ENCODE measurements around the gene PELI2.

The PELI2 gene

DNA sequence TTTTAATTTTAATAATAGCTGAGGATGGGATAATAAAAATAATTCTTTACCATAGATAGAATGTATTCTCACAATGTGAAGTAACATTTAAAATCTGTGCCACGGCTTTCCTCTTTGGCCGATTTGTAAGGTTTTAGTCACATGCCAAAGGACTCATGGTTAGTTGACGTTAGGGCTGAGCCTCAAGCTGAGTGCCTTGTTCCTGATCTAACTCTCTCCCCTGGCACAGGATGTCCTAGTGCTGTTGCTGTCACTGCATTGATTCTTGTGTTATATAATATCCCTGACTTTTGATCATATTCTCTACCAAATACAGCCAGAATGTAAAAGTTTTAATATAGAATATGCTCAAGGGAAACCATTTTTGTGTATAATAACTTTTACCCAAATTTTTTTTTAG is 144.3 kb downstream of the PELI2 start:
- no peak for DNase-seq

- no peak for DNase-seq
Measured at GRCh38 chr14:56268039-56268438, 149.8 kb downstream of the PELI2 start.

DNA sequence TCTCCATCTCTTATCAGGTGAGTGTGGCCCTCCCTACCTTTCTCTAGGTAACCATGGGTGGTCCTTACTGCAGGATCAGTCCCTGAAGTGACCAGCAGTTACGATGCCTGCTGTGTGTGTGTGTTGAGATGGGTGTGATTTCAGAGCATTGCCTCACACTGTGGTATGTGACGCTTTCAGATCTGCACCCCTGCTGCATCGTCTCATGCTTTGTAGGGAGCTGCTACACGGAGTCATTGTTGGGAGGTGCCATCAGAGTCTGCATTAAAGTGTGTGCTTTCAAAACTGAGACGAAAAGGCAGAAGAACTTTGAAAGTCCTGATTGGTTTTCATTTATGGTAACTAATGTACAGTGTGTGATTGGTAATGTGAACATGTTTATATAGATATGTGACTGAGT is 150.5 kb downstream of the PELI2 start:
- DNase-seq, result no peak

DNA sequence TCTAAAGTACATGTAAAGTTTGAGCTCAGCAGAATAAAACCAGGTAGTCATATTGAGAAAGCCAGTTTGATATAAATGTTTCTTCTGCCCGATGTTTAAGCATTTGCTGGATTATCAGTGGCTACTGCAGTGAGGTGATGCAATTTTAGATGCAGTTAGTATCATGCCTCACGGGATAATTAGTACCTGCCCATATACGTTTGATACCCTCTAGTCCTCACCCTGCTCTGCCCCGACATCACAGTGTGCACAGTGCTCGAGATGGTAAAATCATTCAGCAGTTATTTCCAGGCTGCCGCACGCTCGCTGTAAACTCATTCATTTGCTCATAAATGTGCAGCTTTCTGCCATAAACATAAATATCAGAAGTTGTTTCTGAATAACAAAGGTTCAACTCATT is 152.7 kb downstream of the PELI2 start:
- no peak for DNase-seq

GRCh38 chr14:56271970-56272369 is 153.8 kb downstream of the PELI2 start:
- DNase-seq, result no peak

DNA sequence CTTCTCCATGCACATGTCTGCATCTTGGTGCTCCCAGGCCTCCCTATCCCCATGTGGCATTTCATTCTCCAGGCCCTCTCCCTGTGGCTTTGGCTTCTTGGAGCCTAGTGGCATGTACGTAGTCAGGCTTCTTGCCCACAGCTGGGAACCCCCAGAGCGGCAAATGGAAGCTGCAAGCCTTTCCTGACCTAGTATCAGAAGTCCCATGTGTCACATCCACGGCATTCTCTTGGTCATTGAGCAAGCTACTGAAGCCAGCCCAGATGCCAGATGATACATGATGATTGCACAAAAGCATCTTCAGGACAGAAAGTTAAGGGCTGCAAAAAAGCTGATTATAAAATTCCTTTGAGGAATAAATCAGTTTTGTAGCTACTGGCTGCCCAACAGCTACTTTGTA is 154.9 kb downstream of the PELI2 start:
- DNase-seq, result no peak

GRCh38 chr14:56273951-56274350 is 155.7 kb downstream of the PELI2 start:
- DNase-seq, result no peak

DNA sequence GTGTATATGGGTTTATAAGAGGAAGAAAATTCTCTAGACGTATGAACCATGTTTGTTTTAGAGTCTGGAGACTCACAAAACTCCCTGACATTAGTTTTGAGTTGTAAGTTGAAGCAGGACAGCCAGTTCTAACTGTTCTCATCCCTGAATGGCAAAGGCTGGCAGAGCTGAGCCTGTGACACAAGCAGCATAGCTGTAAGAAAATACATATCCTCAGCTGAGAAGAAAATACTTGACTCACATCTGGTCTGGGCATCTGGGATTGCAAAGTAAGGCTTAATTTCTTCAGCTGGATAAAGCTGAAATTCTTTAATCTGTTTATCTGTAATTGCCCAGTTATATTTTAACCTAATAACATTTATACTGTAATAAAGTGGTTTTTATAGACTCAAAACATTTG is 156.3 kb downstream of the PELI2 start:
- no peak for DNase-seq

DNA sequence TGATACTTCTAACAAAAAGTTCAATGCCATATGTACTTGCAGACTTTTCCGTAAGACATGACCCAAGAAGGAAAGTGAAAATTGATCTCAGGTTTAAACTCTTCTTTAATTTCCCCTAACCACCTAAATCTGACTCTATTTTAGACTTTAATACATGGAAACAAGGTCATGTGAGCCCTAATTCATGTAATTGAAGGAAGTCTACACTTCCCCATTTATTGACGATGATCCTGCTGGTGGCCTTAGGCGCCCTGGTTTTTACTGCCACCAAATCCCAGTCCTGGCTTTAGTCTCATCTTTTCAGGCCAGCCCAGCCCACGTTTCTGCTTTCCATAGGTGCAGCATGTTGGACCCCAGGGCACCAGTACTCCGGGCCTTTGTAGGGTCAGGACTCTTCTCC is 157.9 kb downstream of the PELI2 start:
- no peak for DNase-seq

DNA sequence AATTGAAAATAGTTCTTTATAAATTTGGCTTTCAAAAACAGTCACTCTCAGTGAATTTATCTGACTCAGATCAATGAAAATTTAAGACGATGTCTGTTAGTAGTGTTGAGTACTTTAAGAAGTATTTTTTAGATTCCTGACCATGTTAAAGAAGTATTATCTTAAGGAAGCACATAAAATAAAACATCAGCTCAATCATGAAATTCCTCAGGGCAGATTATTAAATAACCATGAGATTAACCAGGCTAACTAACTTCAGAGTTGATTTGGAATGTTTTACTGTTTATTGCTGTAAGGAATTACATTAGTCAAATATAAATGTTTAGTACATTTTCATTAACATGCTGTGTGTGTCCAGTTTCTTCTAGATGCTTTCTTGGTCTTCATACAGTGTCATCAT is 160.2 kb downstream of the PELI2 start:
- no peak for DNase-seq

GRCh38 chr14:56280843-56281242 is 162.6 kb downstream of the PELI2 start:
- no peak for DNase-seq

- no peak for DNase-seq
Measured at GRCh38 chr14:56282179-56282578, 164.0 kb downstream of the PELI2 start.

DNA sequence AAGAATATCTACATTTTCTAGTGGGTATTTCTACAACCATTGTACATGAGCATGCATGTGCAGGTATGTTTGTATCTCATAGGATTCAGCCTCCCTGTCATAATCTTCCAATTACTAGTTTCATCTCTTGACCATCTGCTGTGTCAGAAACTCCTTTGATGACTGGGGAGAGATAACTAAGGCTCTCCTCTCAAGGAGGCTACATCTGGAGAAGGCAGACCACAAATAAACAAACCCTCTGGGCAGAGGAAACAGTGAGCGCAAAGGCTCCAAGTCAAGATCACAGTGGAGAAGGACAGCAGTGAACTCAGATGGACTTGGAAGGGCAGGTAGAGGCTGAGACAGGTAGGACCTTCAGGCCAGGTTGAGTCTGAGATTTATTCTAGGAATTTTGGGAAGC is 166.4 kb downstream of the PELI2 start:
- no peak for DNase-seq

- no peak for DNase-seq
Measured at GRCh38 chr14:56289155-56289554, 170.9 kb downstream of the PELI2 start.

DNA sequence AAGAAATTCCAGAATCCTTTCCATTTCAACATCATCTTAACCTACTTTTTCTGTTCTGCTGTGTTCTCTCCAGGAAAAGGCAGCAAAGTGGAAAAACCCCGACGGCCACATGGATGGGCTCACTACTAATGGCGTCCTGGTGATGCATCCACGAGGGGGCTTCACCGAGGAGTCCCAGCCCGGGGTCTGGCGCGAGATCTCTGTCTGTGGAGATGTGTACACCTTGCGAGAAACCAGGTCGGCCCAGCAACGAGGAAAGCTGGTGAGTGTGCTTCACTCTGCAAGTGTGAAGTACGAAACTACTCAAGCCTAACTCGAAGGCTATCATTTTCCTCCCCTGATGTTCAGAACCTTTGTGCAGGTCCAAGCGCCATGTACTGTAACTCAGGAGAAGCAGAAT is 172.0 kb downstream of the PELI2 start:
- no peak for DNase-seq

GRCh38 chr14:56292970-56293369 is 174.8 kb downstream of the PELI2 start:
- DNase-seq, result no peak

DNA sequence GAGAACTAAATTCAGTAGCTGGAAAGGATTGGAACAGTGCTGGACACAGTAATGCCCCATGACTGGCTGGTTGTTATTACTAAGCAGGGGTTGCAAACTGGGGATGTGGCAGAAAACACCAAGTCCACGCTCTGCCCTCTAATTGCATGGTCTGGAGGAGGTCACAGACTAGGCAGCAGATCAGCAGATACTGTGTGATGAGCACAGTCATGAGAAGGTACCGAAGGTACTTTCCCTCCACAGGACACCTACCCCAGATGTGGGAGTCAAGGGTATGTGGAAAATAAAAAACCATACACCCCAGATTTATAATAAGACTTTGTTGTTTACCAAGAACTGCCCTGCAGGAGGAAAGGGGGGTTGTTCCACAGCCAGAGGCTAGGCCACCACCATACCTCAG is 175.3 kb downstream of the PELI2 start:
- DNase-seq, result no peak

DNA sequence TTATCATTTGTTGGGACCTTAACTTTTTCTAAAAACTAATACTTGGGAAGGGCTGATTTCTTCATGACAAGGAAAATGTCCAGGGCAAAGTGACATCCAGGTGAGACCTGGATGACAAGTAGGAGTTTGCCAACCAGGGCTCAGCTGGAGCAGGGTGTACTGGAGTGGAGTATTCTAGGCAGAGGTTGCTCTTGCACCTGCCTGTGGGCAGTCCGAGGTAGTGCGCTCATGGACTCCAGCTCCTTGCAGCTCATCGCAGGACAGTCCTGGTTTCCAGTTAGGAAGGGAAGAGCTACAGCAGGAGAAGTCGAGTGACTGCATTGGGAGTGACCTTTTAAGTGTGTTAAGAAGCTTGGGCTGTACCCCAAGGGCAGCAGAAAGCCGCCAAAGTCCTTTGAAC is 175.9 kb downstream of the PELI2 start:
- no peak for DNase-seq

DNA sequence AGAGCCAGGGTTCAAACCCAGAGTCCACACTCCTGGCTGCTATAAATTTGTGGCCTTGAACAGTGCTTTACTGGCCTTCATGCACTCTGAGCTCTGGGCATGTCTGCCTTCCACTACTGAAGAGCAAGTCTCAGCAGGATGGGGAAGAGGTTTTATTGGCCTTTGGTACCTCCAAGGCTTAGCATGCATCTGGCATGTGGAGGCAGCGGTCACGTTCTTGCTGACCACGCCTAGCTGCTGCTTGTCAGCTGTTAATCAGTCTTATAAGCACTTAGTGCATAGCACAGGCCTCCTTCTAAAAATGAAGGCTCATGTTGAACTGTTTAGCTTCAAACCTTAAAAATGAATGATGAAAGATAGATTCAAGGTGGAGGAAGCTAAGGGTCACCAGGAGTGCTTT is 177.5 kb downstream of the PELI2 start:
- no peak for DNase-seq

DNA sequence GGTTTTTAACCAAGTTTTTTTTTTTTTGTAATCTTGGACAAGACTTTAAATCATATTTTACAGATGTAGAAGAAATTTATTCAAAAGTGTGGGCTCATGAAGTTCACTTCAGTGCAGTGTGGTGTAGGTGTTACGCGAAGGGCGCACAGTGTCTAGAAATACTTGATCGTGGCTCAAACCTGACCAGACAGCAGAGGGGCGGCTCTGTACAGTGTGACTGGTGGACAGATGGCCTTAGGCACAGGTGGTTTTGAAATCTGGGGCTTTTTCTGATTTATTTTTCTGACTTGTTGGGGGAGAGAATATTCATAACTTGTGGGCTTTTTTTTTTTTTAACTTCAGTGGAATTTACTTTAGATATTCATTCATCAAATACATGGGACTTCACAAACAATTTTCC is 179.2 kb downstream of the PELI2 start:
- no peak for DNase-seq

- no peak for DNase-seq
Measured at GRCh38 chr14:56299306-56299984, 181.2 kb downstream of the PELI2 start.

GRCh38 chr14:56300495-56300894 is 182.3 kb downstream of the PELI2 start:
- DNase-seq, result no peak

GRCh38 chr14:56304456-56304855 is 186.2 kb downstream of the PELI2 start:
- no peak for DNase-seq

- DNase-seq, result no peak
Measured at GRCh38 chr14:56309198-56309597, 191.0 kb downstream of the PELI2 start.

DNA sequence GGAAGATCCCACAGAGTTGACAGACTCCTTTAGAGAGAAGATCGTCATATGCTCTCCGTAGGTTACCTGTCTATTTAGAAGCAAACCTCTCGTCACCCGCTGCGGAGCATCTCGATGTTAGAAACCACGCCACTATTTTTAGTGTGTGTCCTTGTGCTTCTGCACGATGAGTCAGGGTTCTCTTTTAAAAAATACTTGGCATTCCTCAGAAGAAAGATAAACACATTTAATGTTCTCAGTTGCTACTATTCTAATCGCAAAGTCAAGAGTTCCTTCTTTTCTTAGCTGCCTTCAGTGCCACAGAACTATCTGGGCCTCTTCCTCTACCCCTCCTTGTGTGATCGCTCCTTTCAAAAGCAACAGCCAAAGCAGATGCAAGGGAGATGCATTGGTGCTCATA is 192.4 kb downstream of the PELI2 start:
- DNase-seq, result no peak

DNA sequence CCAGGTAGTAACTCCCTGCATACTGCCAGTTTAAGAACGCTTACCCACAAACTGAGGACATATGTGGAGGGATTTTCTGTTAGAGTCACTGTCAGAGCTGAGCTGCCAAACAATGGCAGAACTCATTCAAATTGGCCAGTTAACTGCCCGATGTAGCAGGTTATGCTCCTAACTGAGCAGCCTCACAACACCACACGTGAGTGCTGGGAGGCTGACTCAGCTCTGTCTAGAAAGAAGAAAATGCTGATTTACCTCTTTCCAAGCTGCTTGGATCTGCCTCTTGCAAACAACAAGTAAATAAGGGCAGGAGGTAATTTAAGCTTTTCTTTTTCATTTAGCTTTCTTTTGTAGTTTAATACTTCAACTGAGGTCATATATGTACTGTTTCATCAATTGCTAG is 195.6 kb downstream of the PELI2 start:
- DNase-seq, result no peak
